ENCODE results near the gene DPH5. TPM values are rescaled to one million over a fixed set of nuclear protein-coding genes. Genes with fewer than 3 reads are reported as not detected.

Gene DPH5
- total RNA-seq, 1 donor from 2014 or later: 22.1 TPM

- no peak overlapping the region for H3K27ac ChIP-seq
Measured at GRCh38 chr1:100943533-100943932, 82.1 kb downstream of the DPH5 start.

GRCh38 chr1:100942304-100943046 is 83.1 kb downstream of the DPH5 start:
- no peaks in the 10 kb centered on the region for H3K9me3 ChIP-seq
- intact Hi-C loops (cut with DNase I): no loop called here
- no peaks in the 10 kb centered on the region for H3K4me1 ChIP-seq
- H3K27ac ChIP-seq: no peak overlapping the region
- TF ChIP-seq POLR2AphosphoS5 (IDR thresholded peaks at IDR 0.05; ENCODE audit: insufficient read depth in 1 of 2, low read depth in 1 of 2): no peak
- TF ChIP-seq, protein P1, sequence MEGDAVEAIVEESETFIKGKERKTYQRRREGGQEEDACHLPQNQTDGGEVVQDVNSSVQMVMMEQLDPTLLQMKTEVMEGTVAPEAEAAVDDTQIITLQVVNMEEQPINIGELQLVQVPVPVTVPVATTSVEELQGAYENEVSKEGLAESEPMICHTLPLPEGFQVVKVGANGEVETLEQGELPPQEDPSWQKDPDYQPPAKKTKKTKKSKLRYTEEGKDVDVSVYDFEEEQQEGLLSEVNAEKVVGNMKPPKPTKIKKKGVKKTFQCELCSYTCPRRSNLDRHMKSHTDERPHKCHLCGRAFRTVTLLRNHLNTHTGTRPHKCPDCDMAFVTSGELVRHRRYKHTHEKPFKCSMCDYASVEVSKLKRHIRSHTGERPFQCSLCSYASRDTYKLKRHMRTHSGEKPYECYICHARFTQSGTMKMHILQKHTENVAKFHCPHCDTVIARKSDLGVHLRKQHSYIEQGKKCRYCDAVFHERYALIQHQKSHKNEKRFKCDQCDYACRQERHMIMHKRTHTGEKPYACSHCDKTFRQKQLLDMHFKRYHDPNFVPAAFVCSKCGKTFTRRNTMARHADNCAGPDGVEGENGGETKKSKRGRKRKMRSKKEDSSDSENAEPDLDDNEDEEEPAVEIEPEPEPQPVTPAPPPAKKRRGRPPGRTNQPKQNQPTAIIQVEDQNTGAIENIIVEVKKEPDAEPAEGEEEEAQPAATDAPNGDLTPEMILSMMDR (IDR thresholded peaks at IDR 0.05): no peak
- no peak for TF ChIP-seq POLR2A (IDR thresholded peaks at IDR 0.05)
- DNase-seq (ENCODE audit: extremely low spot score in 2 of 2): no peak
- H3K4me3 ChIP-seq: no peak overlapping the region
- H3K36me3 ChIP-seq: peaks cover 0 to 14% of the 10 kb centered on the region in 2 donors
- no peaks in the 10 kb centered on the region for H3K27me3 ChIP-seq

More at GRCh38 chr1:100943533-100943932, 82.1 kb downstream of the DPH5 start:
- H3K4me1 ChIP-seq: no peaks in the 10 kb centered on the region
- intact Hi-C loops (cut with DNase I): no loop called here
- TF ChIP-seq, protein P1 (IDR thresholded peaks at IDR 0.05): no peak
- no peak for TF ChIP-seq POLR2A (IDR thresholded peaks at IDR 0.05)
- TF ChIP-seq POLR2AphosphoS5 (IDR thresholded peaks at IDR 0.05; ENCODE audit: insufficient read depth in 1 of 2, low read depth in 1 of 2): no peak
- no peak for DNase-seq (ENCODE audit: extremely low spot score in 2 of 2)
- no peak overlapping the region for H3K4me3 ChIP-seq
- peaks cover 0 to 14% of the 10 kb centered on the region in 2 donors for H3K36me3 ChIP-seq
- no peaks in the 10 kb centered on the region for H3K9me3 ChIP-seq
- H3K27me3 ChIP-seq: no peaks in the 10 kb centered on the region

DNA sequence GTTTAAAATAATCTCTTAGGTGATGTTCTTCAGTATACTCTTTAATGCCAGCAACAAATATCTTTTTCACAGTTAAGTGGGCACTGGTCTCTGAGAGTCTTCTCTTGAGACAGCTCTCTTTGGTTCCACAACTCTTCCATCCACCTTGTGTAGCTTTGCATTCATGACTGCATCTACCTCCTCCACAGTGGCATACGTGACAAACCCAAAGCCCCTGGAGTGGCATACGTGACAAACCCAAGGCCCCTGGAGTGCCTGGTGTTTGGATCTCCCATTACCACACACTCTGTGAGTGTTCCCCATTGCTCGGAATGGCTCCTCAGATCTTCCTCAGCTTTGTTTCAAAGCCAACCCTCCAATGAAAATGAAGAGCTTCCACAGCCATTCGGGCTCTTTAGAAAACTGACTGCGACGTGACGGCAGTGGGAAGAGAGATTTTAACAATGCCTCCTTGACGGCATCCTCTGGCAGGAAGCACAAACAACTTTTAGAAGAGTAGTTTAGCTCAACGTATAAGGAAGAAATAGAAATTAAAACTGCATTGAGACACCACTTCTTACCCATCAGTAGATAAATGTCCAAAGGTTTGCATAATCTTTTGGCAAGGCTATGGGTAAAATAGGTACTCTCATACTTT is 83.9 kb downstream of the DPH5 start:
- no peak for DNase-seq (ENCODE audit: extremely low spot score in 2 of 2)
- Histone ChIP-seq H3K4me3 (no peak overlapping the region), H3K36me3 (peaks cover 0 to 14% of the 10 kb centered on the region in 2 donors), H3K9me3 (no peaks in the 10 kb centered on the region), H3K4me1 (no peaks in the 10 kb centered on the region), H3K27ac (no peak overlapping the region), H3K27me3 (no peaks in the 10 kb centered on the region)
- intact Hi-C loops (cut with DNase I): no loop called here
- TF ChIP-seq, protein P1 (IDR thresholded peaks at IDR 0.05): no peak
- no peak for TF ChIP-seq POLR2A (IDR thresholded peaks at IDR 0.05)
- no peak for TF ChIP-seq POLR2AphosphoS5 (IDR thresholded peaks at IDR 0.05; ENCODE audit: insufficient read depth in 1 of 2, low read depth in 1 of 2)

DNA sequence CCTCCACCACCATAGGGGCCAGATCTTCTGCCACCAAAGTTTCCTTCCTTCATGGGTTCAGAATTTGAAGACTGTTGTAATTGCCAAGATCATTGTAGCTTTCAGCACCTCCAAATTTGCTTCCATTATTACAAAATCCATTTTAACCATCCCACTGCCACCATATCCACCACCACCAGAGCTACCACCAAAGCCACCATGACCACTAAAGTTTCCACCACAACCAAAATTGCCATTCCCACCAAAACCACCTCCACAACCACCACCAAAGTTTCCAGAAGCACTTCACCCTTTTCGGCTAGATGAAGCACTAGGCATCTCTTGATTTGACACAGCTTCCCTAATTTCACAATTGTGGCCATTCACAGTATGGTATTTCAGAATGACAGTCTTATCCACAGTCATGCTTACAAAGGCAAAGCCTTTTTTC is 84.5 kb downstream of the DPH5 start:
- Histone ChIP-seq H3K36me3 (peaks cover 0 to 14% of the 10 kb centered on the region in 2 donors), H3K4me3 (no peak overlapping the region), H3K27ac (no peak overlapping the region), H3K9me3 (no peaks in the 10 kb centered on the region), H3K4me1 (no peaks in the 10 kb centered on the region), H3K27me3 (no peaks in the 10 kb centered on the region)
- DNase-seq (ENCODE audit: extremely low spot score in 2 of 2): no peak
- no peak for TF ChIP-seq POLR2AphosphoS5 (IDR thresholded peaks at IDR 0.05; ENCODE audit: insufficient read depth in 1 of 2, low read depth in 1 of 2)
- TF ChIP-seq, protein P1 (IDR thresholded peaks at IDR 0.05): no peak
- TF ChIP-seq POLR2A (IDR thresholded peaks at IDR 0.05): no peak
- intact Hi-C loops (cut with DNase I): no loop called here

Other genes with a start within 250 kb of the DPH5 start
- gene EXTL2, start 130.9 kb downstream of the DPH5 start, total RNA-seq: 10.1 TPM
- gene SLC30A7, start 129.7 kb downstream of the DPH5 start, total RNA-seq: 14.2 TPM
- gene S1PR1, start 211.2 kb upstream of the DPH5 start, total RNA-seq: 58.4 TPM